ENCODE measurements around the gene NUDCD2.

NUDCD2 gene, protein sequence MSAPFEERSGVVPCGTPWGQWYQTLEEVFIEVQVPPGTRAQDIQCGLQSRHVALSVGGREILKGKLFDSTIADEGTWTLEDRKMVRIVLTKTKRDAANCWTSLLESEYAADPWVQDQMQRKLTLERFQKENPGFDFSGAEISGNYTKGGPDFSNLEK
- long read RNA-seq, full-length matches to known transcripts = 60 of 133 reads
- long read RNA-seq, partial matches to known transcripts = 0 of 133 reads
- long read RNA-seq, other reads (novel, unspliced or antisense) = 73 of 133 reads

DNA sequence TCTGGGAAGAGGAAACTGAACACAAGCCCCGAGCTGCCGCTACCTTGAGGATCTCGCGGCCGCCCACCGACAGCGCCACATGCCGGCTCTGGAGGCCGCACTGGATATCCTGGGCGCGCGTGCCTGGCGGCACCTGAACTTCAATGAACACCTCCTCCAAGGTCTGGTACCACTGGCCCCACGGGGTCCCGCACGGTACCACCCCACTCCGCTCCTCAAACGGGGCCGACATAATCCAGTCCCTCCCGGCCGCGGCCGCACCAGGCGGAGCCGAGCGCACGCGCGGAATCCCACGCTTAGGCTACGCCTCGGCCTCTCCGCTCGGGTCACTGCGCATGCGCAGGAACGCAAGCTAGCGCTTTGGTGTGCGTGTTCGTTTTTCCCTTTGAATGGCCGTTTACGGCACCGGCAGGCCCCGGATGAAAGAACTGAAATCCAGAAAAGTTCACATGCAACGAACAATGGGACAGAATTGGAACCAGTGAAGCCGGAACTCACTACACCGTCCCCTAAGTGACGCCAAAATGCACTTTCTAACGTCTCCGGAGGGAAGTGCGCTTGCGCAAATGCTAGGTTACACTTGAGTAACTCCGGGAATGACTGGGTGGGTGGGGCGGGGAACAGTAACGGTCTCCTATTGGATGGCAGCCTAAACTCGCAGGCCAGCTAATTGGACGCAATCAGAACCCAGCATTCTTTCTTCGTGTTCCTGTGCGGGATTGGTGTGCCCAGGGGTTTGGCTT lies at the start of gene NUDCD2:
NUDCD2 (minus strand) TSS at position 284 of the 743 bp plus-strand sequence; CDS start at position 232, 52 bp downstream.
- TF ChIP-seq POLR2AphosphoS5 (IDR thresholded peaks at IDR 0.05; ENCODE audit: low read depth) (peak; percentile 97), SPI1 (IDR thresholded peaks at IDR 0.05; ENCODE audit: borderline replicate concordance, low read depth) (peak; percentile 25; the same call in 1 of the 2 replicates), GABPA (IDR thresholded peaks at IDR 0.05; ENCODE audit: low read depth) (no peak)
- TF ChIP-seq, protein P1, sequence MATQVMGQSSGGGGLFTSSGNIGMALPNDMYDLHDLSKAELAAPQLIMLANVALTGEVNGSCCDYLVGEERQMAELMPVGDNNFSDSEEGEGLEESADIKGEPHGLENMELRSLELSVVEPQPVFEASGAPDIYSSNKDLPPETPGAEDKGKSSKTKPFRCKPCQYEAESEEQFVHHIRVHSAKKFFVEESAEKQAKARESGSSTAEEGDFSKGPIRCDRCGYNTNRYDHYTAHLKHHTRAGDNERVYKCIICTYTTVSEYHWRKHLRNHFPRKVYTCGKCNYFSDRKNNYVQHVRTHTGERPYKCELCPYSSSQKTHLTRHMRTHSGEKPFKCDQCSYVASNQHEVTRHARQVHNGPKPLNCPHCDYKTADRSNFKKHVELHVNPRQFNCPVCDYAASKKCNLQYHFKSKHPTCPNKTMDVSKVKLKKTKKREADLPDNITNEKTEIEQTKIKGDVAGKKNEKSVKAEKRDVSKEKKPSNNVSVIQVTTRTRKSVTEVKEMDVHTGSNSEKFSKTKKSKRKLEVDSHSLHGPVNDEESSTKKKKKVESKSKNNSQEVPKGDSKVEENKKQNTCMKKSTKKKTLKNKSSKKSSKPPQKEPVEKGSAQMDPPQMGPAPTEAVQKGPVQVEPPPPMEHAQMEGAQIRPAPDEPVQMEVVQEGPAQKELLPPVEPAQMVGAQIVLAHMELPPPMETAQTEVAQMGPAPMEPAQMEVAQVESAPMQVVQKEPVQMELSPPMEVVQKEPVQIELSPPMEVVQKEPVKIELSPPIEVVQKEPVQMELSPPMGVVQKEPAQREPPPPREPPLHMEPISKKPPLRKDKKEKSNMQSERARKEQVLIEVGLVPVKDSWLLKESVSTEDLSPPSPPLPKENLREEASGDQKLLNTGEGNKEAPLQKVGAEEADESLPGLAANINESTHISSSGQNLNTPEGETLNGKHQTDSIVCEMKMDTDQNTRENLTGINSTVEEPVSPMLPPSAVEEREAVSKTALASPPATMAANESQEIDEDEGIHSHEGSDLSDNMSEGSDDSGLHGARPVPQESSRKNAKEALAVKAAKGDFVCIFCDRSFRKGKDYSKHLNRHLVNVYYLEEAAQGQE (IDR thresholded peaks at IDR 0.05; ENCODE audit: insufficient replicate concordance, low read depth) = no peak
- TF ChIP-seq, protein P2, sequence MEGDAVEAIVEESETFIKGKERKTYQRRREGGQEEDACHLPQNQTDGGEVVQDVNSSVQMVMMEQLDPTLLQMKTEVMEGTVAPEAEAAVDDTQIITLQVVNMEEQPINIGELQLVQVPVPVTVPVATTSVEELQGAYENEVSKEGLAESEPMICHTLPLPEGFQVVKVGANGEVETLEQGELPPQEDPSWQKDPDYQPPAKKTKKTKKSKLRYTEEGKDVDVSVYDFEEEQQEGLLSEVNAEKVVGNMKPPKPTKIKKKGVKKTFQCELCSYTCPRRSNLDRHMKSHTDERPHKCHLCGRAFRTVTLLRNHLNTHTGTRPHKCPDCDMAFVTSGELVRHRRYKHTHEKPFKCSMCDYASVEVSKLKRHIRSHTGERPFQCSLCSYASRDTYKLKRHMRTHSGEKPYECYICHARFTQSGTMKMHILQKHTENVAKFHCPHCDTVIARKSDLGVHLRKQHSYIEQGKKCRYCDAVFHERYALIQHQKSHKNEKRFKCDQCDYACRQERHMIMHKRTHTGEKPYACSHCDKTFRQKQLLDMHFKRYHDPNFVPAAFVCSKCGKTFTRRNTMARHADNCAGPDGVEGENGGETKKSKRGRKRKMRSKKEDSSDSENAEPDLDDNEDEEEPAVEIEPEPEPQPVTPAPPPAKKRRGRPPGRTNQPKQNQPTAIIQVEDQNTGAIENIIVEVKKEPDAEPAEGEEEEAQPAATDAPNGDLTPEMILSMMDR (IDR thresholded peaks at IDR 0.05; ENCODE audit: insufficient read depth, low read length) = no peak
- no peaks in the 10 kb centered on the region for H3K27me3 ChIP-seq (ENCODE audit: insufficient read depth, poor library complexity, severe bottlenecking)
- peak within 1 kb of the TSS; percentile 68 for H3K4me3 ChIP-seq (replicated peaks; ENCODE audit: insufficient read depth, low read length)
- H3K27ac ChIP-seq (replicated peaks) = peak within 1 kb of the TSS; percentile 99
- DNase-seq (ENCODE audit: low read depth in 1 of 2, low spot score in 1 of 2) = peak; percentile 95 to 98

DNA sequence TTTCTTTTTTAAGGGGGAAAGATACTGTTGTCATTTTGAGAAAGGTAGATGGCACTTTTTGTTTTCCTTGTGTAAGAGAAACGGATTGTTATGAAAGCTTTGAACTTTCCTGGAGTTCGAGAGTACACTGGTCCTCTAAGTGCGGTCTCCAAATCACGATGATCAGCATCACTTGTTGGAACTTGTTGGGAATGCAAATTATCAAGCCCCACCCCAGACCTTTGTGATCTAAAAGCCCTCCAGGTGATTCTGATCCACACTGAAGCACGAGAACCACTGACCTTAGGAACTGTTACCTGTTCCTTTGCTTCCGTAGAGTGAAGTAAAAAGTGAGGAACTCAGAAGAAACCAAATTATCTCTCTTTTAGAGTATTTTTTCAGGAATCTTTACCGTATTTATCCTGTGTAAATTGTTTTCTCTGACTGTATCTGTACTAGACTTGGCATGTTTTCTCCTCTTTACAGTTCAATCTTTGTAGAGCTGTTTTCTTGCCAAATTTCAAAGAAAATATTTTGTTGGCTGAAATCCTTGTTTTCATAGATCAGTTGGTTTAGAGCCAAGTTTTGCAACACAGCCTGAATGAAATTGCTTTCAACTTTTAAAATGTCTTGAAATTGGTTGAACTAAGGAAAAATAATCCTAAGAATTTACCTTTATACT lies 49.5 kb upstream of the NUDCD2 start:
- peak in 1 of 2 experiments; percentile 22 for DNase-seq (ENCODE audit: low read depth in 1 of 2, low spot score in 1 of 2)
- Histone ChIP-seq H3K27me3 (ENCODE audit: insufficient read depth, poor library complexity, severe bottlenecking) (no peaks in the 10 kb centered on the region), H3K27ac (replicated peaks) (no peak overlapping the region), H3K4me3 (replicated peaks; ENCODE audit: insufficient read depth, low read length) (no peak overlapping the region)
- TF ChIP-seq SPI1 (IDR thresholded peaks at IDR 0.05; ENCODE audit: borderline replicate concordance, low read depth) (no peak), GABPA (IDR thresholded peaks at IDR 0.05; ENCODE audit: low read depth) (no peak), POLR2AphosphoS5 (IDR thresholded peaks at IDR 0.05; ENCODE audit: low read depth) (no peak)
- TF ChIP-seq, protein P1 (IDR thresholded peaks at IDR 0.05; ENCODE audit: insufficient replicate concordance, low read depth) = no peak
- TF ChIP-seq, protein P2 (IDR thresholded peaks at IDR 0.05; ENCODE audit: insufficient read depth, low read length) = no peak

DNA sequence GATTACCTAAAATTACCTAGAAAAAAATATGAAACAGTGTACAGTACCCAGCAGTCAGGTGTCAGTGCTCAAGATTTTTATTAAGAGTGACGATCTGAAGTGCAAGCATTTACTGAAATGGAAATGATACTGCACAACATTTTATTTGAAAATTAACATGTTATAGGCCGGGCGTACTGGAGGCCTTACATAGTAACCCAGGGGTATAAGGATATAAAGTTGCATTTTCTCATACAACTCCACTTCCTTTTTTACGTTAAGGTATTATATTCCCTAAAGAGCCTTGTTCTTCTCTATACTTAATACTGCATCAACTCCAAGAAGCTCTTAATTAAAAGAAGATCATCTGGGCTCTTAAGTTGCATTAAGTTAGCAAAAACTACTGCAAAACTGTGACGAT lies 48.9 kb upstream of the NUDCD2 start:
- H3K27me3 ChIP-seq (ENCODE audit: insufficient read depth, poor library complexity, severe bottlenecking) = no peaks in the 10 kb centered on the region
- DNase-seq (ENCODE audit: low read depth in 1 of 2, low spot score in 1 of 2) = no peak
- H3K4me3 ChIP-seq (replicated peaks; ENCODE audit: insufficient read depth, low read length) = no peak overlapping the region
- H3K27ac ChIP-seq (replicated peaks) = no peak overlapping the region
- no peak for TF ChIP-seq GABPA (IDR thresholded peaks at IDR 0.05; ENCODE audit: low read depth)
- peak; percentile 91 for TF ChIP-seq SPI1 (IDR thresholded peaks at IDR 0.05; ENCODE audit: borderline replicate concordance, low read depth)

DNA sequence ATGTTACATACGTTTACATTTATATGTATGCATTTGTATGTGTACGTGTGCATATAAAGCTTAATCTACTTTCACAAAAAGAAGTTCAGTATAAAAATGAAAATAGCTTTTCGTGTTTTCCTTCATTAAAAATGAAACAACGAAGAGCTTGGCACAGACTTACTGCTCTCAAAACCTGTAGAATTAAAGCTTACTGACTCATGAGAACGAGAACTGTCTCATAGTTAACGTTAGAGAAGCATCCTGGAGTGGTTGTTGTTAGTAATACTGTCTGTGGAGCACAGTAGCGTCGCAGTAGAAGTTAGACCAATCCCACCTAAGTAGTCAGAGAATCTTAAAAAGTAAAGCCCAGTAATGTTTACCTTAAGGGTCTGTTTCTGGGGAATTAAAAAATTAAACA lies 46.8 kb upstream of the NUDCD2 start:
- no peak for DNase-seq (ENCODE audit: low read depth in 1 of 2, low spot score in 1 of 2)
- no peak for TF ChIP-seq SPI1 (IDR thresholded peaks at IDR 0.05; ENCODE audit: borderline replicate concordance, low read depth)
- TF ChIP-seq, protein P2 (IDR thresholded peaks at IDR 0.05; ENCODE audit: insufficient read depth, low read length) = no peak
- TF ChIP-seq GABPA (IDR thresholded peaks at IDR 0.05; ENCODE audit: low read depth) = no peak
- TF ChIP-seq POLR2AphosphoS5 (IDR thresholded peaks at IDR 0.05; ENCODE audit: low read depth) = no peak
- TF ChIP-seq, protein P1 (IDR thresholded peaks at IDR 0.05; ENCODE audit: insufficient replicate concordance, low read depth) = no peak
- H3K27me3 ChIP-seq (ENCODE audit: insufficient read depth, poor library complexity, severe bottlenecking) = no peaks in the 10 kb centered on the region
- H3K27ac ChIP-seq (replicated peaks) = peak overlapping the region; percentile 87
- H3K4me3 ChIP-seq (replicated peaks; ENCODE audit: insufficient read depth, low read length) = peak overlapping the region; percentile 74

Measured in HL-60 (cell line).